Measurements from ENCODE around the gene AGAP3.
A peak's percentile ranks its signal among the peaks of the same experiment; 100 is the strongest.
"Not testable (repeated sequence)": the region's sequence is repeated elsewhere in the genome, so short reads cannot be mapped to it uniquely, and the experiment has no call there.

AGAP3 gene

DNA sequence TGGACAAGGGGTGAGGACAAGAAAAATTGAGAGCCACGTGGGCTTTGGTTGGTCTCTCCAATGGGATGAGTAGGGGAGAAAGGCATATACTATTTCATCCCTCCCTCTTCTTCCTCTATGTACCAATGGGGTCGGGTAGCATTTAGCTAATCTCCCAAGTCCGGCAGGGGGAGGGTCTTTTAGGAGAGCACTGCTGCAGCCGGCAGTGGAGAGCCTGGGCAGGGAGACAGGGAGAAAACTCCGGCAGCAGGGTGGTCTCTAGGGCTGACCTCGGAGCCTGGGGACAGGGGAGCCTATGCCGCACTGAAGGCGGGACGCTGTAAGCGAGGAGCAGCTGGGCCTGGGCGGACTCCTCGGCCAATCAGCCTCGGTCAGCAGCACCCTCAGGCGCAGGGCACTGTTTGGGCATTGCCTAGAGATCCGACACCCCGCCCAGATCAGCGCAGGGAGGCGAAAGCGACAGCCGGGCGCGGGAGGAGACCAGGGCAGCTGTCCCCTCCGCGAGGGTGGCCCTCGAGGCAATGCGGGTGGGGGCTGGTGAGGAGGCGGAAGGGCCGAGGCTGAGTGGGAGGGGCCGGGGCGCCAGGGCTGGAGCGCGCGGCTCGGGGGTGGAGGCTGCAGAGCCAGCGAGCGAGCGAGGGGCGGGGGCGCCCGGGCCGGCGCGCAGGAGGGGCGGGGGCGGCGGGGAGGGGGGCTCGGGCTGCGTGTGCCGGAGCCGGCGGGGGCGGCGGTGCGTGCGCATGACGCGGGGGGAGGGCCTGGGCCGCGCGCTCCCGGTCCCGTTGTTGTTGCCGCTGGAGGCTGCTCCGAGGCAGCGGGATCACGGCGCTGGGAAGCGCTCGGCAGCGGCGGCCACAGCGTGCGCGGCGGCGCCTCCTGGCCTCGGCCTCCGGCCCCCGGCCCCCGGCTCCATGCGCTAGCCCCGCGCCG, at the start of gene AGAP3:
AGAP3 (plus strand) TSS at position 785 of the 930 bp plus-strand sequence. CDS start 267 bp downstream, outside the sequence.
- peak; percentile 19 for DNase-seq (ENCODE audit: low read depth)

DNA sequence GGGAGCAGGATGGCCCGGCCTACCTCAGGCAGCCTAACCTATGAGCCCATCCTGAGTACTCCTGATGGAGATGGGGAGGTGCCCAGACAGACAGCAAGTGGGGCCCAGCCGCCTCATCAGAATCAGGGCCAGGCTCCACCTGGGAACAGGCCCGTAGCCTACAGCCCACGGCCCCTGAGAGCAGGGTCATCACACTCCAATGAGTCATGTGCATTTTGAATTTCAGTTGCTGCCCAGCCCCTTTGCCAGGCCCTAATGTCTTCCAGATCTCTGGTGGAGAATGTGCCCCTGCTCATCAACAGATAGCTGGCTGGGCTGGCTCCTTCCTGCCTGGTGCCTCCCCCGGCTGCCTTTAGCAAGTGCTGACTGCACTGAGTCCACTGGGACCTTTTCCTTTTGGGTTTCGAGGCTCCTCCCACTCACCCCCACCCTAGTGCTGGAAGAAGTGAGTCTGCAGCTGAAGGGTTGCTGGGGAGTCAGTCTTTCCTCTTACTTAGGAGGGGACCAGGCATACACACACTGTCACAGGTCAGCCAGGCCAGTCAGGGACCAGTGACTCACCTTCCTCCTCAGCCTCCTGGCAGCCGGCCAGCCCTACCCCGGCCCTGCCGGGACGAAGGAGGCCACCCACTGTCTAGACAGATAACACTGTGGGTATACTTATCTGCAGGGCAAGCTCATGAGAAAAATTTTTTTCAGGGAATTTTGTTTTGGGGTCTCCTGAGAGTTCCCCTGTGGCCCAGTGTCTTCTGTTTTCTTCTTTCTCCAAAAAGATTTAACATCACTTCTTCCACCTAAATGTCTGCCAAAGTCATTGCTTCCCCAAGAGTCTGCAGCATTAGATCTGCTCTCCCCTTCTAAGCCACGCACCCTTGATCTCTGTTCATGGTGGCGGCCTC, 47.1 kb upstream of the AGAP3 start:
- no peak for DNase-seq (ENCODE audit: low read depth)

DNA sequence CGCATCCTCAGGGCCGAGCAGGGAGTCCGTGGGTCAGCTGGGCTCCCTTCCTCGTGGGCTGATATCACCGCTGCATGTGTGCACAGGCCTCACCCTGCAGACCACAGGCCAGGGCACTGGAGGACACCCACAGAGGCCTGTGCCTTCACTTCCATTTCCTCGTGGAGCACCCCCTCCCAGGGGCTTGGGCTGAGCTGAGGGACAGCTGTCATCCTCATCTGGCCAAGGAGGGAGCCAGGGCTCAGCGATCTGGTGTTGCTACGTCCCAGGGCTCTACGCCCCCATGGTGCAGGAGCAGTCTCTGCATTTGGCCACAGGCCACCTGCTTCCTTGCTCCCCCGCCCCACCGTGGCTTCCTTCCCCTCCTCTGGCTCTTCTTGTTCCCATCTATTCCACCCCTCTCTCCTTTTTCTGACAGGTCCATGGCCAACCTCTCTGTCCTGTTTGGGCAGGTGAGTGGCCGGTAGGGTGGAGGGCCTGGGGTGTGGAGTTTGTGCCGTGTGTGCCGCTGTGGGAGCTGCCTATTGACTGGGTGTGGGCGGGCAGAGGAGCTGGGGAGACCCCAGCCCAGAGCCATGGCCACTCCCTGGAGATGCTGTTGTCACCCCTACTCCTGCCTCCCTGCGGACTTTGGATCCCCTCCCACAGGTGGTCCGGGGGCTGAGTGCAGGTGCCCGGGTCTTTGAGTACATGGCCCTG, 46.3 kb upstream of the AGAP3 start:
- no peak for DNase-seq (ENCODE audit: low read depth)

DNA sequence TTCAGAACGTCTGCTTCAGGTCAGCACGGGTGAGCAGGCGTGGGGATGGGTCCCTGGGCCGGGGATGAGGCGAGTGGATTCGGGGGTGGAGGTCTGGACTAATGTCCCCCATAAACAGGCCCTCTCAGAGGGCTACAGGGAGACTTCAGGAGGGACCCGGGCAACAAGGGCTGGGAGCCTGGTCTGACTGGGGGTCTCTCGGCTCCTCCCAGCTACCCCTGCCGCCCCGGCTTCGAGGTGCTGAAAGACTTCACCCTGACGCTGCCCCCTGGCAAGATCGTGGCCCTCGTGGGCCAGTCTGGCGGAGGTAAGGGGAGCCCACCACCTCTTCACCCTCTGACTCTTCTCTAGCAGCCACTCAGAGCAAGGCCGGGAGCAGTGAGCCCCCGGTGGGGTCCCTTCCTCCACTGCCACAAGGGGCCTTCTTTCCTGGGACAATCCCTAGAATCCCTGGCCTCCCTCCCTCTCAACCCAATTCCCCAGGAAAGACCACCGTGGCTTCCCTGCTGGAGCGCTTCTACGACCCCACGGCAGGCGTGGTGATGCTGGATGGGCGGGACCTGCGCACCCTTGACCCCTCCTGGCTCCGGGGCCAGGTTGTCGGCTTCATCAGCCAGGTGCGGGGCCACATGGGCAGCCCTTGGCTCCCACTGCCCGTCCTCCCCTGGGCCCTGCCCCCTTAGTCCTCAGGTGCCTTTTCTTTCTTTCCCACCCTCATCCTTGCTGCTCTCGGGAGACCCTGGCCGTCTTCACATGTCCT, 45.5 kb upstream of the AGAP3 start:
- no peak for DNase-seq (ENCODE audit: low read depth)

GRCh38 chr7:151043449-151043848, 42.8 kb upstream of the AGAP3 start:
- not testable (repeated sequence) for DNase-seq (ENCODE audit: low read depth)

DNA sequence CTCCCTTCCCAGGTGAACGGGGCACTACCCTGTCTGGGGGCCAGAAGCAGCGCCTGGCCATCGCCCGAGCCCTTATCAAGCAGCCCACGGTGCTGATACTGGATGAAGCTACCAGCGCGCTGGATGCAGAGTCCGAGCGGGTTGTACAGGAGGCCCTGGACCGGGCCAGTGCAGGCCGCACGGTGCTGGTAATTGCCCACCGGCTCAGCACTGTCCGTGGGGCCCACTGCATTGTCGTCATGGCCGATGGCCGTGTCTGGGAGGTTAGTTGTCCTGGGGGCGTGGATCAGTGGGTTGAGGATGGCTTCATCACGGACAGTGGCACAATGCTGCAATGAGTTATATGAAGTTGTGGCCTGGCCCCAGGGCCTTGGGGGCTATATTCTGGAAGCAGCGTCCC, 42.3 kb upstream of the AGAP3 start:
- DNase-seq (ENCODE audit: low read depth), result no peak

DNA sequence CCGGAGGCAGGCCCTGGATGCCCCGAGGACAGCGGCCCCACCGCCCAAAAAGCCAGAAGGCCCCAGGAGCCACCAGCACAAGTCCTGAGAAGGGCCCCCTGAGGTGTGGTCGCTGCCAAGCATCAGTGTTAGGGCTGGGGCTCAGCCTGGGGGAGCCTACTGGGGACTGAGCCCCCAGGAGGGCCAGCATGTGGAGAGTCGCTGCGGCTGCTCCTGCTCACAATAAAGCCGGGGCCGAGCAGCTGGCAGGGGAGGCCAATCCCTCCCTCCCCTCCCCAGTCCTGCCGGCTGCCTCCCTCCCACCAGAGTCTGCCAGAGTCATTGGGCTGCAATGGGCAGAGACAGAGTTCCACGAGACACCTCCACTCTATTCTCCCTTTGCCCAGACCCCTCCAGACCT, 41.0 kb upstream of the AGAP3 start:
- no peak for DNase-seq (ENCODE audit: low read depth)

GRCh38 chr7:151045967-151046366, 40.3 kb upstream of the AGAP3 start:
- no peak for DNase-seq (ENCODE audit: low read depth)

GRCh38 chr7:151046603-151047573, 39.4 kb upstream of the AGAP3 start:
- DNase-seq (ENCODE audit: low read depth), result no peak

DNA sequence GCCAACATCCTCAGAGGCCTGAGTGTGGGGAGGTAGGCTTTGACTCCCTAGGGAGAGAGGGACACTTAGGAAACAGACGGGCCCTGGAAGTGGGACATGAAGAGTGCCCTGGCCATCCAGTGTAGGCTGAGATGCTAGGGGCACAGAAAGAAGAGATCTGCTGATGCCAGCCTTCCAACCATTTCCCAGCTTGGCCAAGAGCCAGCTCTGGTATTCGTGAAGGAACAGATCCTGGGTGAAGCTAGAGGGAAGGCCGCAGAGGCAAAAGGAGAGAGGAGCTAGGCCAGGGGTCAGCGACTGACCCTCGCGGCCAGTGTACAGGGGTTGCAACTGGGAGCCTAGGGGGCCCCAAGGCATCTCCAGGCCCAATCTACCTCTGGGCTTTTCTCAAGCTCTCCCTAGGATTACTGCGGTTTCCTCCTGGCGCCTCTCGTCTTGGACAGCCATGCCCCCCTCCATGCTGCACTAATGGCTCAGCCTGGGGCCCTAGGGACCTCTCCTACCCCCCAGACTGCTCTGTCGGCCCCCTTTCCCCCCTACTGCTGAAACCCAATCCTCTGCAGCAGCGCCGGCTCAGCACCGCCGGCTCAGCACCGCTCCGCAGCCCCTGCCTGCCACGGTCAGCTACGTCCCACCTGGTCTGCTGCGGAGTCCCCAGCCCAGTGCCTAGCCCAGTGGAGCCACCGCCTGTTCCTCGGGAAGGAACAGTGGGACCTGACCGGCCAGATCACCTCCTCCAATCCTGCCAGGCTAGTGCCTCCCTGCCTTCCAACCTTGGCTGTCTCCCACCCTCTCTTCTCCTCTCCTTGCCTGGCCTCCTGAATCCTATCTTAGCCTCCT, 38.1 kb upstream of the AGAP3 start, which contains the start of gene ASIC3:
ASIC3 (plus strand) TSS at position 556 of the 840 bp plus-strand sequence. CDS start 355 bp downstream, outside the sequence.
- DNase-seq (ENCODE audit: low read depth), result no peak

DNA sequence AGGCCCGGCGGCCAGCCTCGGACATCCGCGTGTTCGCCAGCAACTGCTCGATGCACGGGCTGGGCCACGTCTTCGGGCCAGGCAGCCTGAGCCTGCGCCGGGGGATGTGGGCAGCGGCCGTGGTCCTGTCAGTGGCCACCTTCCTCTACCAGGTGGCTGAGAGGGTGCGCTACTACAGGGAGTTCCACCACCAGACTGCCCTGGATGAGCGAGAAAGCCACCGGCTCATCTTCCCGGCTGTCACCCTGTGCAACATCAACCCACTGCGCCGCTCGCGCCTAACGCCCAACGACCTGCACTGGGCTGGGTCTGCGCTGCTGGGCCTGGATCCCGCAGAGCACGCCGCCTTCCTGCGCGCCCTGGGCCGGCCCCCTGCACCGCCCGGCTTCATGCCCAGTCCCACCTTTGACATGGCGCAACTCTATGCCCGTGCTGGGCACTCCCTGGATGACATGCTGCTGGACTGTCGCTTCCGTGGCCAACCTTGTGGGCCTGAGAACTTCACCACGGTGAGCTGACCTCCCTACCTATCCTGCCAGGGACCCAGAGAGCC, 37.3 kb upstream of the AGAP3 start:
- no peak for DNase-seq (ENCODE audit: low read depth)

DNA sequence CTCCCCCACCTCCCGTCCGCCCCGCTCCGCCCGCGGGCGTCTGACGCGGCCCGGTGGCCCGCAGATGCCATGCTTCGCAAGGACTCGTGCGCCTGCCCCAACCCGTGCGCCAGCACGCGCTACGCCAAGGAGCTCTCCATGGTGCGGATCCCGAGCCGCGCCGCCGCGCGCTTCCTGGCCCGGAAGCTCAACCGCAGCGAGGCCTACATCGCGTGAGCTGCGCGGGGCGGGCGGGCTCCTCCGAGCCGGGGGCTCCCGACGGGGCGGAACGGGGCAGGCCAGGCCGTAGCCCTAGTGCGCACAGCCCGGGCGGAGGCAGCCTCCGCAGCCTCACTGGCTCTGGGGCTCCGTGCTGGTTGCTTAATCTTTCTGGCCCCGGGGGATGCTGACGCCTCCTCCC, 35.2 kb upstream of the AGAP3 start:
- DNase-seq (ENCODE audit: low read depth), result no peak

- DNase-seq (ENCODE audit: low read depth), result no peak
Observed at GRCh38 chr7:151053096-151053495, 33.2 kb upstream of the AGAP3 start.

- no peak for DNase-seq (ENCODE audit: low read depth)
Observed at GRCh38 chr7:151053751-151054150, 32.5 kb upstream of the AGAP3 start.

GRCh38 chr7:151056283-151056665, 30.0 kb upstream of the AGAP3 start:
- no peak for DNase-seq (ENCODE audit: low read depth)

DNA sequence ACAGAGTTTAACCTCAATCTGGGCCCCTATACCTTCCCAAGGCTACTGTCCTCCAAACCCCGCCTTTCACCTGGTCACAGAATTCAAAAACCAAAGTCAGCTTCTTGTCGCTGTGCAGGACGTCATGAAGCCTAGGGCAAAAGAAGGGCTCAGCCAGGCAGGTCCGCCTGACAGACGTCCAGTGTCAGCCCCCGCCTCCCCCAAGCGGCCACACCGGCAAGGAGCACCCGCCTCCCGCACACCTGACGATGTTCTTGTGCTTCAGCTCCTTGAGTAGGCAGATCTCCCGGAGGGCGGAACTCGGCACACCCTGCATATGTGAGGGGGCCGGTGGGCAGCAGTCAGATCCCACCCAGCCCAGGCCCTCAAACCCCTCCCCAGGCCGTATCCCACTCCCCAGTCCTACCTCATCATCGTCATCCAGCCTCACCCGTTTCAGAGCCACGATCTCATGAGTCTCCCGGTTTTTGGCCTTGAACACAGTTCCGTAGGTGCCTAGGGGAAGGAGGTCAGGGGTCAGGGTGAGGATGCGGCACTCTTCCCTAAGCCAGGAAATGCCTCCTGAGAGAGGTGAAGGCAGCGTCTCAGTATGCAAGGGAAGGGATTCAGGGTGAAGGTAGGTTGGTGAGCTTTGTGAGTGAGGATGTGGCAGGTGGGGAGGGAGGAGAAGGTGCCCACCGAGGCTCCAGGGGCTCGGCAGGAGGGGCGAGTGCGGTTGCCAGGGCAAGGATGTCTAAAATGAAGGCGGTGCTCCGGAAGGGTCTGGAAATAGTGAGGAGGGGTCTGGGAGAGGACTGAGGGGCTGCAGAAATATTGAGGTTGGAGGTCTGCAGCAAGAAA, 29.4 kb upstream of the AGAP3 start:
- no peak for DNase-seq (ENCODE audit: low read depth)

DNA sequence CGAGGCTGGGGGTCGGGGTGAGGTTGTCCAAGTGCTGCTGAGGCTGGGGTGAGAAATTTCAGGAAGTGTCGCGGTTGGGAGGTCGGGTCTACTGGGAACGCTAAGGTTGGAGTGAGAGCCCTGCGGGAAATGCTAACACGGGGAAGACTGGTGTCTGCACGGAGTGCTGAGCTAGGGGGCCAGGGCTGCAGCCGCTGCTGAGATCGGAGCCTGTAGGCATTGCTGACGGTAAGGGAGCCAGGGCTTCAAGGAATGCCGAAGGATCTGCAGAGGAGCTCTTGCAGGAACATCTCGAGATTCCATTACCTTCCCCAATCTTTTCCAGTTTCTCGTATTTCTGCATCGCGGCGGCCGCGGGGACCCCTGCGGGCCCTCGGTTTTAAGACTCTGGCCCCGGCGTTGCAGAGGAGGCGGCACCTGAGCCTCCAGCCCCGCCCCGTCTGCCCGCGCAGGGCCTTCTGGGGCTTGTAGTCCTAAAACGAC, 28.7 kb upstream of the AGAP3 start, which contains the start of gene CDK5:
CDK5 (minus strand) TSS at position 392 of the 483 bp plus-strand sequence; CDS start at position 343, 49 bp downstream.
- DNase-seq (ENCODE audit: low read depth), result no peak

Data from stimulated activated CD8-positive, alpha-beta memory T cell treated with anti-CD3 and anti-CD28 coated beads, Interleukin-12 subunit alpha, Interleukin-12 subunit beta, amount 100 ng/mL, for 1 hour (primary cell).